ENCODE data around the gene MAPK9.

- TF ChIP-seq CTCF (IDR thresholded peaks at IDR 0.05 in 2 of 3, conservative IDR thresholded peaks at IDR 0.05 in 1 of 3; ENCODE audit: insufficient read depth in 2 of 3, low read depth in 1 of 3, low read length in 3 of 3) = peak in 1 of 3 experiments; percentile 19; a peak in 1 of 6 replicates
- no peak for TF ChIP-seq POLR3A (IDR thresholded peaks at IDR 0.05; ENCODE audit: borderline replicate concordance, extremely low read depth, insufficient read depth, insufficient read length)
- TF ChIP-seq TBP (optimal IDR thresholded peaks at IDR 0.05; ENCODE audit: low read depth, low read length) = no peak
- TF ChIP-seq RAD21 (CRISPR knock-in tag; conservative IDR thresholded peaks at IDR 0.05 in 1 of 2, IDR thresholded peaks at IDR 0.05 in 1 of 2) = no peak
- TF ChIP-seq E2F4 (CRISPR knock-in tag; IDR thresholded peaks at IDR 0.05; ENCODE audit: low read depth) = no peak
- no peak for TF ChIP-seq PBX2 (CRISPR knock-in tag; IDR thresholded peaks at IDR 0.05; ENCODE audit: low read depth)
- no peak for TF ChIP-seq PBX2 (tag; conservative IDR thresholded peaks at IDR 0.05; ENCODE audit: low read depth)
- TF ChIP-seq PHF8 (IDR thresholded peaks at IDR 0.05; ENCODE audit: borderline replicate concordance, low read length) = no peak
- TF ChIP-seq ZFPM2 (CRISPR knock-in tag; IDR thresholded peaks at IDR 0.05) = no peak
Observed at GRCh38 chr5:180296771-180297170, 4.9 kb upstream of the MAPK9 start.

All from K562 (cell line).